ENCODE results near the gene BMP15. TPM values are rescaled to one million over a fixed set of nuclear protein-coding genes. Genes with fewer than 3 reads are reported as not detected.

Gene BMP15
- total RNA-seq, 4 donors from 2014 or later: not detected

GRCh38 chrX:50893047-50893446, 17.5 kb upstream of the BMP15 start:
- H3K9me3 ChIP-seq: no peaks in the 10 kb centered on the region
- no peaks in the 10 kb centered on the region for H3K4me1 ChIP-seq
- H3K4me3 ChIP-seq (replicated peaks in 1 of 3): no peak overlapping the region
- 96 to 97% methylated on average over 3 of the region's 3 CpGs for WGBS, 2 donors
- DNase-seq: no peak
- TF ChIP-seq POLR2A (IDR thresholded peaks at IDR 0.05): no peak
- TF ChIP-seq CTCF (IDR thresholded peaks at IDR 0.05): no peak
- H3K27ac ChIP-seq: no peak overlapping the region
- intact Hi-C loops (cut with DNase I): no loop called here
- H3K36me3 ChIP-seq: no peaks in the 10 kb centered on the region
- H3K27me3 ChIP-seq: no peaks in the 10 kb centered on the region

GRCh38 chrX:50893466-50893865, 17.1 kb upstream of the BMP15 start:
- DNase-seq: no peak
- no peak for TF ChIP-seq POLR2A (IDR thresholded peaks at IDR 0.05)
- TF ChIP-seq CTCF (IDR thresholded peaks at IDR 0.05): no peak
- Histone ChIP-seq H3K27ac (no peak overlapping the region), H3K36me3 (no peaks in the 10 kb centered on the region), H3K4me3 (replicated peaks in 1 of 3) (no peak overlapping the region), H3K27me3 (no peaks in the 10 kb centered on the region), H3K4me1 (no peaks in the 10 kb centered on the region), H3K9me3 (no peaks in the 10 kb centered on the region)
- WGBS, 2 donors: 0% methylated on average over 1 of the region's 1 CpG
- intact Hi-C loops (cut with DNase I): no loop called here

- intact Hi-C loops (cut with DNase I): no loop called here
- H3K4me3 ChIP-seq (replicated peaks in 1 of 3): no peak overlapping the region
- H3K9me3 ChIP-seq: no peaks in the 10 kb centered on the region
- no peaks in the 10 kb centered on the region for H3K27me3 ChIP-seq
- no peak overlapping the region for H3K27ac ChIP-seq
- no peaks in the 10 kb centered on the region for H3K36me3 ChIP-seq
- no peak for TF ChIP-seq POLR2A (IDR thresholded peaks at IDR 0.05)
- no peak for TF ChIP-seq CTCF (IDR thresholded peaks at IDR 0.05)
- 93 to 96% methylated on average over 17 of the region's 17 CpGs for WGBS, 2 donors
- DNase-seq: no peak
- H3K4me1 ChIP-seq: no peaks in the 10 kb centered on the region
Observed at GRCh38 chrX:50905334-50905733, 5.2 kb upstream of the BMP15 start.

GRCh38 chrX:50913520-50913919, 3.0 kb downstream of the BMP15 start:
- no peak for DNase-seq
- no peaks in the 10 kb centered on the region for H3K27me3 ChIP-seq
- H3K27ac ChIP-seq: no peak overlapping the region
- no peaks in the 10 kb centered on the region for H3K9me3 ChIP-seq
- no peaks in the 10 kb centered on the region for H3K36me3 ChIP-seq
- TF ChIP-seq POLR2A (IDR thresholded peaks at IDR 0.05): no peak
- TF ChIP-seq CTCF (IDR thresholded peaks at IDR 0.05): no peak
- H3K4me3 ChIP-seq (replicated peaks in 1 of 3): no peak overlapping the region
- no peaks in the 10 kb centered on the region for H3K4me1 ChIP-seq
- intact Hi-C loops (cut with DNase I): no loop called here

- Histone ChIP-seq H3K27me3 (no peaks in the 10 kb centered on the region), H3K4me3 (replicated peaks in 1 of 3) (no peak overlapping the region), H3K36me3 (no peaks in the 10 kb centered on the region), H3K4me1 (no peaks in the 10 kb centered on the region), H3K27ac (no peak overlapping the region), H3K9me3 (no peaks in the 10 kb centered on the region)
- intact Hi-C loops (cut with DNase I): no loop called here
- TF ChIP-seq POLR2A (IDR thresholded peaks at IDR 0.05) (no peak), CTCF (IDR thresholded peaks at IDR 0.05) (peak in 3 of 6 experiments; percentile 18 to 37 (median 22))
- no peak for DNase-seq
Observed at GRCh38 chrX:50920132-50920531, 9.6 kb downstream of the BMP15 start.
